IMR-90 (cell line): ENCODE measurements around the gene ZNRF3. TPM values are rescaled to one million over a fixed set of nuclear protein-coding genes. Genes with fewer than 3 reads are reported as not detected.

ENCODE experiments used
- ATAC-seq: fragments of 200-7000 bp; cut with Tn5 transposase; 2 replicates; pipeline ENCODE4 v1.9.1; 2020; ENCODE audit warnings: low read depth, mild to moderate bottlenecking, moderate library complexity
- BruUV-seq: library from RNA; stranded (reverse); fragments of 400-500 nt; replicated peaks from 2 replicates; lab custom pipeline; 2021; lab: Mats Ljungman, UMichigan
- CTCF ChIA-PET: fragments of 300-600 bp; formaldehyde crosslinking; extraction: SDS; loops from one replicate; lab custom pipeline; 2021; ENCODE audit warnings: antibody characterized with exemption; lab: Yijun Ruan, JAX
- POLR2A ChIA-PET: fragments of 300-600 bp; sonication (Branson Sonifier 250); formaldehyde crosslinking; loops from one replicate; lab custom pipeline; 2022; ENCODE audit warnings: antibody characterized with exemption; ENCODE audit not compliant: unreplicated experiment; lab: Charles Lee
- DNase-seq: peaks from one replicate; pipeline ENCODE4 v3.0.0; 2013
- H2AFZ ChIP-seq: replicated peaks from 2 replicates; pipeline ENCODE3; 2013; ENCODE audit warnings: low read length, mild to moderate bottlenecking; ENCODE audit not compliant: poor library complexity
- H2AK5ac ChIP-seq: 2 replicates; pipeline ENCODE4 v1.6.1; 2013; ENCODE audit warnings: low read depth, low read length, inconsistent platforms
- H2AK9ac ChIP-seq: replicated peaks from 2 replicates; pipeline ENCODE3; 2013; ENCODE audit warnings: mild to moderate bottlenecking, low read depth, low read length, moderate library complexity; ENCODE audit not compliant: poor library complexity
- H2BK120ac ChIP-seq: 2 replicates; pipeline ENCODE4 v1.6.1; 2013; ENCODE audit warnings: low read depth, low read length, inconsistent platforms
- H2BK15ac ChIP-seq: 3 replicates; pipeline ENCODE4 v1.6.1; 2013; ENCODE audit warnings: low read depth, low read length, inconsistent platforms
- H2BK20ac ChIP-seq: 2 replicates; pipeline ENCODE4 v1.6.1; 2013; ENCODE audit warnings: low read depth, mild to moderate bottlenecking, inconsistent platforms, low read length, moderate library complexity
- H2BK5ac ChIP-seq: 2 replicates; pipeline ENCODE4 v1.6.1; 2013; ENCODE audit warnings: mild to moderate bottlenecking, low read depth, low read length, inconsistent platforms; ENCODE audit not compliant: poor library complexity, severe bottlenecking
- H3K14ac ChIP-seq: replicated peaks from 2 replicates; pipeline ENCODE4 v1.6.1; 2013; ENCODE audit warnings: low read depth, low read length, inconsistent platforms
- H3K18ac ChIP-seq: 2 replicates; pipeline ENCODE4 v1.6.1; 2013; ENCODE audit warnings: low read depth, low read length, control low read depth
- H3K23ac ChIP-seq: 2 replicates; pipeline ENCODE4 v1.6.1; 2013; ENCODE audit warnings: low read depth, low read length, inconsistent platforms
- H3K27ac ChIP-seq: 2 replicates; pipeline ENCODE4 v1.5.1; 2013; ENCODE audit warnings: mild to moderate bottlenecking, control low read depth, low read length; ENCODE audit not compliant: insufficient read depth
- H3K27me3 ChIP-seq: 2 replicates; pipeline ENCODE4 v1.6.1; 2013; ENCODE audit warnings: low read length; ENCODE audit not compliant: control insufficient read depth, insufficient read depth
- H3K36me3 ChIP-seq: 2 replicates; pipeline ENCODE4 v1.6.1; 2013; ENCODE audit warnings: low read length, mixed read lengths; ENCODE audit not compliant: control insufficient read depth, insufficient read depth
- H3K4ac ChIP-seq: 2 replicates; pipeline ENCODE4 v1.6.1; 2013; ENCODE audit warnings: low read depth, low read length, inconsistent platforms
- H3K4me1 ChIP-seq: 2 replicates; pipeline ENCODE4 v1.6.1; 2013; ENCODE audit warnings: low read length, mixed read lengths; ENCODE audit not compliant: control insufficient read depth, insufficient read depth
- H3K4me2 ChIP-seq: 2 replicates; pipeline ENCODE4 v1.6.1; 2013; ENCODE audit warnings: low read depth, mild to moderate bottlenecking, control low read depth, low read length, moderate library complexity
- H3K4me3 ChIP-seq: 2 replicates; pipeline ENCODE4 v1.5.1; 2013; ENCODE audit warnings: low read depth, mild to moderate bottlenecking, control low read depth, low read length, moderate library complexity; ENCODE audit not compliant: insufficient read depth
- H3K56ac ChIP-seq: 2 replicates; pipeline ENCODE4 v1.6.1; 2013; ENCODE audit warnings: low read length, inconsistent platforms; ENCODE audit not compliant: insufficient read depth; ENCODE audit errors: extremely low read depth
- H3K79me1 ChIP-seq, 2 experiments: 2 replicates each; pipeline ENCODE4 v1.6.1; 2013; ENCODE audit warnings: low read length in 2 of 2, inconsistent platforms in 1 of 2, low read depth in 1 of 2
- H3K9ac ChIP-seq: 2 replicates; pipeline ENCODE4 v1.6.1; 2013; ENCODE audit warnings: low read depth, low read length, control low read depth
- H3K9me1 ChIP-seq: 2 replicates; pipeline ENCODE4 v1.6.1; 2013; ENCODE audit warnings: low read length, inconsistent platforms; ENCODE audit not compliant: insufficient read depth
- H3K9me3 ChIP-seq: 2 replicates; pipeline ENCODE4 v1.6.1; 2013; ENCODE audit warnings: low read length; ENCODE audit not compliant: control insufficient read depth, insufficient read depth
- H4K20me1 ChIP-seq: 2 replicates; pipeline ENCODE4 v1.6.1; 2013; ENCODE audit warnings: low read length, inconsistent platforms; ENCODE audit not compliant: insufficient read depth
- H4K5ac ChIP-seq: 2 replicates; pipeline ENCODE4 v1.6.1; 2013; ENCODE audit warnings: mild to moderate bottlenecking, low read depth, low read length, control low read depth
- H4K8ac ChIP-seq, 2 experiments: 2 replicates each; pipeline ENCODE4 v1.6.1; 2013; ENCODE audit warnings: low read depth in 2 of 2, low read length in 2 of 2, control low read depth in 1 of 2, inconsistent platforms in 1 of 2
- H4K91ac ChIP-seq: 2 replicates; pipeline ENCODE4 v1.6.1; 2013; ENCODE audit warnings: low read depth, low read length, inconsistent platforms; ENCODE audit not compliant: insufficient read depth
- BHLHE40 ChIP-seq: fragments of 150-350 bp; IDR thresholded peaks from 2 replicates; pipeline ENCODE4 v1.6.1; 2016; ENCODE audit warnings: mild to moderate bottlenecking, low read depth, low read length
- CEBPB ChIP-seq: IDR thresholded peaks from 2 replicates; pipeline ENCODE4 v1.6.1; 2012; ENCODE audit warnings: low read depth, low read length, improper control_type of control experiment
- CHD1 ChIP-seq: IDR thresholded peaks from 2 replicates; pipeline ENCODE4 v1.6.1; 2012; ENCODE audit warnings: low read depth, low read length, improper control_type of control experiment
- FOS ChIP-seq: fragments of 150-350 bp; IDR thresholded peaks from 2 replicates; pipeline ENCODE4 v1.6.1; 2016; ENCODE audit warnings: low read depth, low read length
- MAFK ChIP-seq: IDR thresholded peaks from 2 replicates; pipeline ENCODE4 v1.6.1; 2012; ENCODE audit warnings: low read depth, low read length, improper control_type of control experiment
- MAZ ChIP-seq: IDR thresholded peaks from 2 replicates; pipeline ENCODE4 v1.6.1; 2012; ENCODE audit warnings: low read depth, mild to moderate bottlenecking, low read length, improper control_type of control experiment, moderate library complexity, borderline replicate concordance
- MXI1 ChIP-seq: IDR thresholded peaks from 2 replicates; pipeline ENCODE4 v1.6.1; 2012; ENCODE audit warnings: low read depth, mild to moderate bottlenecking, low read length, moderate library complexity, borderline replicate concordance
- NFE2L2 ChIP-seq: fragments of 150-350 bp; IDR thresholded peaks from 2 replicates; pipeline ENCODE4 v1.6.1; 2016; ENCODE audit warnings: low read depth, mild to moderate bottlenecking, low read length
- POLR2A ChIP-seq: IDR thresholded peaks from 2 replicates; pipeline ENCODE4 v1.6.1; 2012; ENCODE audit warnings: mild to moderate bottlenecking, low read depth, low read length
- RAD21 ChIP-seq: IDR thresholded peaks from 2 replicates; pipeline ENCODE4 v1.6.1; 2012; ENCODE audit warnings: low read length, improper control_type of control experiment
- RCOR1 ChIP-seq: IDR thresholded peaks from 2 replicates; pipeline ENCODE4 v1.6.1; 2012; ENCODE audit warnings: mild to moderate bottlenecking, low read length, improper control_type of control experiment; ENCODE audit not compliant: insufficient replicate concordance
- RFX5 ChIP-seq: IDR thresholded peaks from 2 replicates; pipeline ENCODE4 v1.8.0; 2012; ENCODE audit warnings: low read depth, mild to moderate bottlenecking, low read length, moderate library complexity
- SMC3 ChIP-seq: fragments of 150-350 bp; IDR thresholded peaks from 2 replicates; pipeline ENCODE4 v1.6.1; 2016; ENCODE audit warnings: low read depth, mild to moderate bottlenecking, antibody characterized with exemption, low read length, moderate library complexity
- WGBS, 2 experiments: methylation state at CpG; one replicate each; pipeline versions ENCODE4 v1.1.5 to v1.1.7; 2013; ENCODE audit warnings: missing lambda C conversion rate in 2 of 2; ENCODE audit not compliant: insufficient read length in 1 of 2; ENCODE audit errors: extremely low coverage in 2 of 2; 5-methylcytosine and 5-hydroxymethylcytosine counted together
- dilution Hi-C: fragments of 300-500 bp; cut with HindIII; formaldehyde crosslinking; loops from one replicate; pipeline ENCODE4 v1.14.3; 2018; ENCODE audit warnings: low sequenced_read_pairs; ENCODE audit not compliant: unreplicated experiment
- in situ Hi-C: fragments of 300-500 bp; cut with MboI; formaldehyde crosslinking; loops from 3 replicates; pipeline ENCODE4 v1.14.3; 2019; ENCODE audit warnings: low sequenced_read_pairs, inconsistent platforms, mixed read lengths
- intact Hi-C: fragments of 100-400 bp; cut with micrococcal nuclease; formaldehyde crosslinking; loops from 2 replicates; pipeline ENCODE4 v1.10.0; 2022
- polyA plus RNA-seq, 3 experiments: library from polyadenylated mRNA; depleted of rRNA; stranded (reverse); fragments of >200 nt; gene quantifications; 2 replicates each; pipeline ENCODE4 v1.2.3, GENCODE V29; 2012; ENCODE audit warnings: low replicate concordance in 1 of 3
- total RNA-seq: library from RNA; depleted of rRNA; stranded (reverse); fragments of >200 nt; gene quantifications from 2 replicates; pipeline ENCODE4 v1.2.3, GENCODE V29; 2012
- TF ChIP-seq, protein P1 (sequence below): fragments of 150-350 bp; IDR thresholded peaks from 2 replicates; pipeline ENCODE4 v1.6.1; 2016; ENCODE audit warnings: low read depth, mild to moderate bottlenecking, low read length, moderate library complexity, borderline replicate concordance
- TF ChIP-seq, protein P2 (sequence below): conservative IDR thresholded peaks from 2 replicates; pipeline ENCODE4 v1.5.1; 2012; ENCODE audit warnings: mild to moderate bottlenecking, low read depth, low read length, improper control_type of control experiment
- TF ChIP-seq, protein P3 (sequence below): fragments of 150-350 bp; IDR thresholded peaks from 2 replicates; pipeline ENCODE4 v1.6.1; 2017; ENCODE audit warnings: mild to moderate bottlenecking, antibody characterized with exemption, low read length, low read depth

ZNRF3 gene
- total and polyA plus RNA-seq, 2 of the 4 experiments (the other 2 are of a cell fraction): 1.4 to 2.4 TPM

DNA sequence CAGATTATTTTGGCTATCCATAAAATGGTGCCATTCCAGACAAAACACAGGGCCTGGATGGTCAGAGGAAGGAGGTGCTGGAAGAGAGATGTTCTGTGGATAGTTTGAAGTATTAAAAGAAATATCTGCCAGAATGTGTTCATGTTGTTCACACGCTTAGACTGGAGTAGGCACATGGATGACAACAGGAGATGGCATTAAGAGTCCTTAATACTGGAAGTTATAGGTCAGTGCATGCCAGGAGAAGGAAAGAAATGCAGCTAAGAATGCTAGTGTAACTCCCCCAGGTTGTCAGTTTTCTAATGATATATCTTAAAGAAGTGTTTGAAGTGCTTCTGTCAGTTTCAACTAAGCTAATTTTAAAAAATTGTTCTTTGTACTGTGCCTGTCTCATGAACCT is 209.7 kb downstream of the ZNRF3 start:
- DNase-seq (no peak), ATAC-seq (no peak)
- Histone ChIP-seq H3K27me3 (no peaks in the 10 kb centered on the region), H3K36me3 (peaks cover 2% of the 10 kb centered on the region; the same call in 1 of the 2 replicates), H2AK9ac (no peak overlapping the region), H3K18ac (0 out of 2 replicates have a peak overlapping the region, but pooled peaks have one; percentile 76), H3K9ac (no peak overlapping the region), H2AFZ (no peak overlapping the region), H4K8ac (no peak overlapping the region), H3K4me3 (no peak overlapping the region), H3K79me1 (no peaks in the 10 kb centered on the region; a peak in 1 of 4 replicates), H3K9me3 (no peaks in the 10 kb centered on the region), H2BK5ac (no peak overlapping the region), H3K23ac (no peak overlapping the region), H3K4me2 (no peak overlapping the region), H3K27ac (no peak overlapping the region), H2BK120ac (no peak overlapping the region), H3K4ac (no peak overlapping the region), H2BK20ac (no peak overlapping the region), H4K91ac (no peak overlapping the region), H4K5ac (no peak overlapping the region), H3K14ac (no peak overlapping the region), H4K20me1 (no peaks in the 10 kb centered on the region), H2AK5ac (no peak overlapping the region), H2BK15ac (no peak overlapping the region), H3K56ac (no peak overlapping the region), H3K9me1 (peaks cover 6% of the 10 kb centered on the region; the same call in 1 of the 2 replicates), H3K4me1 (peaks cover 19% of the 10 kb centered on the region)
- in situ Hi-C loops: no loop called here
- ChIA-PET POLR2A (no interaction called here), CTCF (no interaction called here)
- BruUV-seq: no TSS peak
- intact Hi-C loops: no loop called here
- dilution Hi-C loops: no loop called here
- TF ChIP-seq, protein P1, sequence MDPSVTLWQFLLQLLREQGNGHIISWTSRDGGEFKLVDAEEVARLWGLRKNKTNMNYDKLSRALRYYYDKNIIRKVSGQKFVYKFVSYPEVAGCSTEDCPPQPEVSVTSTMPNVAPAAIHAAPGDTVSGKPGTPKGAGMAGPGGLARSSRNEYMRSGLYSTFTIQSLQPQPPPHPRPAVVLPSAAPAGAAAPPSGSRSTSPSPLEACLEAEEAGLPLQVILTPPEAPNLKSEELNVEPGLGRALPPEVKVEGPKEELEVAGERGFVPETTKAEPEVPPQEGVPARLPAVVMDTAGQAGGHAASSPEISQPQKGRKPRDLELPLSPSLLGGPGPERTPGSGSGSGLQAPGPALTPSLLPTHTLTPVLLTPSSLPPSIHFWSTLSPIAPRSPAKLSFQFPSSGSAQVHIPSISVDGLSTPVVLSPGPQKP: no peak
- TF ChIP-seq MAZ (no peak), CEBPB (no peak), POLR2A (no peak), MAFK (no peak), SMC3 (no peak), RCOR1 (no peak), FOS (no peak), MXI1 (no peak), RAD21 (no peak), BHLHE40 (no peak), CHD1 (no peak), NFE2L2 (no peak), RFX5 (no peak)
- TF ChIP-seq, protein P2, sequence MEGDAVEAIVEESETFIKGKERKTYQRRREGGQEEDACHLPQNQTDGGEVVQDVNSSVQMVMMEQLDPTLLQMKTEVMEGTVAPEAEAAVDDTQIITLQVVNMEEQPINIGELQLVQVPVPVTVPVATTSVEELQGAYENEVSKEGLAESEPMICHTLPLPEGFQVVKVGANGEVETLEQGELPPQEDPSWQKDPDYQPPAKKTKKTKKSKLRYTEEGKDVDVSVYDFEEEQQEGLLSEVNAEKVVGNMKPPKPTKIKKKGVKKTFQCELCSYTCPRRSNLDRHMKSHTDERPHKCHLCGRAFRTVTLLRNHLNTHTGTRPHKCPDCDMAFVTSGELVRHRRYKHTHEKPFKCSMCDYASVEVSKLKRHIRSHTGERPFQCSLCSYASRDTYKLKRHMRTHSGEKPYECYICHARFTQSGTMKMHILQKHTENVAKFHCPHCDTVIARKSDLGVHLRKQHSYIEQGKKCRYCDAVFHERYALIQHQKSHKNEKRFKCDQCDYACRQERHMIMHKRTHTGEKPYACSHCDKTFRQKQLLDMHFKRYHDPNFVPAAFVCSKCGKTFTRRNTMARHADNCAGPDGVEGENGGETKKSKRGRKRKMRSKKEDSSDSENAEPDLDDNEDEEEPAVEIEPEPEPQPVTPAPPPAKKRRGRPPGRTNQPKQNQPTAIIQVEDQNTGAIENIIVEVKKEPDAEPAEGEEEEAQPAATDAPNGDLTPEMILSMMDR: no peak
- TF ChIP-seq, protein P3, sequence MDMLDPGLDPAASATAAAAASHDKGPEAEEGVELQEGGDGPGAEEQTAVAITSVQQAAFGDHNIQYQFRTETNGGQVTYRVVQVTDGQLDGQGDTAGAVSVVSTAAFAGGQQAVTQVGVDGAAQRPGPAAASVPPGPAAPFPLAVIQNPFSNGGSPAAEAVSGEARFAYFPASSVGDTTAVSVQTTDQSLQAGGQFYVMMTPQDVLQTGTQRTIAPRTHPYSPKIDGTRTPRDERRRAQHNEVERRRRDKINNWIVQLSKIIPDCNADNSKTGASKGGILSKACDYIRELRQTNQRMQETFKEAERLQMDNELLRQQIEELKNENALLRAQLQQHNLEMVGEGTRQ: no peak
- WGBS, 2 experiments: 100% methylated on average over 1 of the region's 1 CpG; no CpG with 5 or more reads in 1 of the 2 experiments
